IMR-90 (cell line): ENCODE measurements around the gene SH3GL2. TPM values are rescaled to one million over a fixed set of nuclear protein-coding genes. Genes with fewer than 3 reads are reported as not detected.

Experiments used
- ATAC-seq: fragments of 200-7000 bp; cut with Tn5 transposase; 2 replicates; pipeline ENCODE4 v1.9.1; 2020; ENCODE audit warnings: low read depth, mild to moderate bottlenecking, moderate library complexity
- BruUV-seq: library from RNA; stranded (reverse); fragments of 400-500 nt; replicated peaks from 2 replicates; lab custom pipeline; 2021; lab: Mats Ljungman, UMichigan
- CTCF ChIA-PET: fragments of 300-600 bp; formaldehyde crosslinking; extraction: SDS; loops from one replicate; lab custom pipeline; 2021; ENCODE audit warnings: antibody characterized with exemption; lab: Yijun Ruan, JAX
- POLR2A ChIA-PET: fragments of 300-600 bp; sonication (Branson Sonifier 250); formaldehyde crosslinking; loops from one replicate; lab custom pipeline; 2022; ENCODE audit warnings: antibody characterized with exemption; ENCODE audit not compliant: unreplicated experiment; lab: Charles Lee
- DNase-seq: peaks from one replicate; pipeline ENCODE4 v3.0.0; 2013
- H2AFZ ChIP-seq: replicated peaks from 2 replicates; pipeline ENCODE3; 2013; ENCODE audit warnings: low read length, mild to moderate bottlenecking; ENCODE audit not compliant: poor library complexity
- H2AK5ac ChIP-seq: 2 replicates; pipeline ENCODE4 v1.6.1; 2013; ENCODE audit warnings: low read depth, low read length, inconsistent platforms
- H2AK9ac ChIP-seq: replicated peaks from 2 replicates; pipeline ENCODE3; 2013; ENCODE audit warnings: mild to moderate bottlenecking, low read depth, low read length, moderate library complexity; ENCODE audit not compliant: poor library complexity
- H2BK120ac ChIP-seq: 2 replicates; pipeline ENCODE4 v1.6.1; 2013; ENCODE audit warnings: low read depth, low read length, inconsistent platforms
- H2BK15ac ChIP-seq: 3 replicates; pipeline ENCODE4 v1.6.1; 2013; ENCODE audit warnings: low read depth, low read length, inconsistent platforms
- H2BK20ac ChIP-seq: 2 replicates; pipeline ENCODE4 v1.6.1; 2013; ENCODE audit warnings: low read depth, mild to moderate bottlenecking, inconsistent platforms, low read length, moderate library complexity
- H2BK5ac ChIP-seq: 2 replicates; pipeline ENCODE4 v1.6.1; 2013; ENCODE audit warnings: mild to moderate bottlenecking, low read depth, low read length, inconsistent platforms; ENCODE audit not compliant: poor library complexity, severe bottlenecking
- H3K14ac ChIP-seq: replicated peaks from 2 replicates; pipeline ENCODE4 v1.6.1; 2013; ENCODE audit warnings: low read depth, low read length, inconsistent platforms
- H3K18ac ChIP-seq: 2 replicates; pipeline ENCODE4 v1.6.1; 2013; ENCODE audit warnings: low read depth, low read length, control low read depth
- H3K23ac ChIP-seq: 2 replicates; pipeline ENCODE4 v1.6.1; 2013; ENCODE audit warnings: low read depth, low read length, inconsistent platforms
- H3K27ac ChIP-seq: 2 replicates; pipeline ENCODE4 v1.5.1; 2013; ENCODE audit warnings: mild to moderate bottlenecking, control low read depth, low read length; ENCODE audit not compliant: insufficient read depth
- H3K27me3 ChIP-seq: 2 replicates; pipeline ENCODE4 v1.6.1; 2013; ENCODE audit warnings: low read length; ENCODE audit not compliant: control insufficient read depth, insufficient read depth
- H3K36me3 ChIP-seq: 2 replicates; pipeline ENCODE4 v1.6.1; 2013; ENCODE audit warnings: low read length, mixed read lengths; ENCODE audit not compliant: control insufficient read depth, insufficient read depth
- H3K4ac ChIP-seq: 2 replicates; pipeline ENCODE4 v1.6.1; 2013; ENCODE audit warnings: low read depth, low read length, inconsistent platforms
- H3K4me1 ChIP-seq: 2 replicates; pipeline ENCODE4 v1.6.1; 2013; ENCODE audit warnings: low read length, mixed read lengths; ENCODE audit not compliant: control insufficient read depth, insufficient read depth
- H3K4me2 ChIP-seq: 2 replicates; pipeline ENCODE4 v1.6.1; 2013; ENCODE audit warnings: low read depth, mild to moderate bottlenecking, control low read depth, low read length, moderate library complexity
- H3K4me3 ChIP-seq: 2 replicates; pipeline ENCODE4 v1.5.1; 2013; ENCODE audit warnings: low read depth, mild to moderate bottlenecking, control low read depth, low read length, moderate library complexity; ENCODE audit not compliant: insufficient read depth
- H3K56ac ChIP-seq: 2 replicates; pipeline ENCODE4 v1.6.1; 2013; ENCODE audit warnings: low read length, inconsistent platforms; ENCODE audit not compliant: insufficient read depth; ENCODE audit errors: extremely low read depth
- H3K79me1 ChIP-seq, 2 experiments: 2 replicates each; pipeline ENCODE4 v1.6.1; 2013; ENCODE audit warnings: low read length in 2 of 2, inconsistent platforms in 1 of 2, low read depth in 1 of 2
- H3K9ac ChIP-seq: 2 replicates; pipeline ENCODE4 v1.6.1; 2013; ENCODE audit warnings: low read depth, low read length, control low read depth
- H3K9me1 ChIP-seq: 2 replicates; pipeline ENCODE4 v1.6.1; 2013; ENCODE audit warnings: low read length, inconsistent platforms; ENCODE audit not compliant: insufficient read depth
- H3K9me3 ChIP-seq: 2 replicates; pipeline ENCODE4 v1.6.1; 2013; ENCODE audit warnings: low read length; ENCODE audit not compliant: control insufficient read depth, insufficient read depth
- H4K20me1 ChIP-seq: 2 replicates; pipeline ENCODE4 v1.6.1; 2013; ENCODE audit warnings: low read length, inconsistent platforms; ENCODE audit not compliant: insufficient read depth
- H4K5ac ChIP-seq: 2 replicates; pipeline ENCODE4 v1.6.1; 2013; ENCODE audit warnings: mild to moderate bottlenecking, low read depth, low read length, control low read depth
- H4K8ac ChIP-seq, 2 experiments: 2 replicates each; pipeline ENCODE4 v1.6.1; 2013; ENCODE audit warnings: low read depth in 2 of 2, low read length in 2 of 2, control low read depth in 1 of 2, inconsistent platforms in 1 of 2
- H4K91ac ChIP-seq: 2 replicates; pipeline ENCODE4 v1.6.1; 2013; ENCODE audit warnings: low read depth, low read length, inconsistent platforms; ENCODE audit not compliant: insufficient read depth
- BHLHE40 ChIP-seq: fragments of 150-350 bp; IDR thresholded peaks from 2 replicates; pipeline ENCODE4 v1.6.1; 2016; ENCODE audit warnings: mild to moderate bottlenecking, low read depth, low read length
- CEBPB ChIP-seq: IDR thresholded peaks from 2 replicates; pipeline ENCODE4 v1.6.1; 2012; ENCODE audit warnings: low read depth, low read length, improper control_type of control experiment
- CHD1 ChIP-seq: IDR thresholded peaks from 2 replicates; pipeline ENCODE4 v1.6.1; 2012; ENCODE audit warnings: low read depth, low read length, improper control_type of control experiment
- CTCF ChIP-seq: conservative IDR thresholded peaks from 2 replicates; pipeline ENCODE4 v1.5.1; 2012; ENCODE audit warnings: mild to moderate bottlenecking, low read depth, low read length, improper control_type of control experiment
- ELK1 ChIP-seq: fragments of 150-350 bp; IDR thresholded peaks from 2 replicates; pipeline ENCODE4 v1.6.1; 2016; ENCODE audit warnings: low read depth, mild to moderate bottlenecking, low read length, moderate library complexity, borderline replicate concordance
- FOS ChIP-seq: fragments of 150-350 bp; IDR thresholded peaks from 2 replicates; pipeline ENCODE4 v1.6.1; 2016; ENCODE audit warnings: low read depth, low read length
- MAFK ChIP-seq: IDR thresholded peaks from 2 replicates; pipeline ENCODE4 v1.6.1; 2012; ENCODE audit warnings: low read depth, low read length, improper control_type of control experiment
- MAZ ChIP-seq: IDR thresholded peaks from 2 replicates; pipeline ENCODE4 v1.6.1; 2012; ENCODE audit warnings: low read depth, mild to moderate bottlenecking, low read length, improper control_type of control experiment, moderate library complexity, borderline replicate concordance
- MXI1 ChIP-seq: IDR thresholded peaks from 2 replicates; pipeline ENCODE4 v1.6.1; 2012; ENCODE audit warnings: low read depth, mild to moderate bottlenecking, low read length, moderate library complexity, borderline replicate concordance
- NFE2L2 ChIP-seq: fragments of 150-350 bp; IDR thresholded peaks from 2 replicates; pipeline ENCODE4 v1.6.1; 2016; ENCODE audit warnings: low read depth, mild to moderate bottlenecking, low read length
- POLR2A ChIP-seq: IDR thresholded peaks from 2 replicates; pipeline ENCODE4 v1.6.1; 2012; ENCODE audit warnings: mild to moderate bottlenecking, low read depth, low read length
- RAD21 ChIP-seq: IDR thresholded peaks from 2 replicates; pipeline ENCODE4 v1.6.1; 2012; ENCODE audit warnings: low read length, improper control_type of control experiment
- RCOR1 ChIP-seq: IDR thresholded peaks from 2 replicates; pipeline ENCODE4 v1.6.1; 2012; ENCODE audit warnings: mild to moderate bottlenecking, low read length, improper control_type of control experiment; ENCODE audit not compliant: insufficient replicate concordance
- RFX5 ChIP-seq: IDR thresholded peaks from 2 replicates; pipeline ENCODE4 v1.8.0; 2012; ENCODE audit warnings: low read depth, mild to moderate bottlenecking, low read length, moderate library complexity
- SMC3 ChIP-seq: fragments of 150-350 bp; IDR thresholded peaks from 2 replicates; pipeline ENCODE4 v1.6.1; 2016; ENCODE audit warnings: low read depth, mild to moderate bottlenecking, antibody characterized with exemption, low read length, moderate library complexity
- USF2 ChIP-seq: fragments of 150-350 bp; IDR thresholded peaks from 2 replicates; pipeline ENCODE4 v1.6.1; 2017; ENCODE audit warnings: mild to moderate bottlenecking, antibody characterized with exemption, low read length, low read depth
- WGBS, 2 experiments: methylation state at CpG; one replicate each; pipeline versions ENCODE4 v1.1.5 to v1.1.7; 2013; ENCODE audit warnings: missing lambda C conversion rate in 2 of 2; ENCODE audit not compliant: insufficient read length in 1 of 2; ENCODE audit errors: extremely low coverage in 2 of 2; 5-methylcytosine and 5-hydroxymethylcytosine counted together
- dilution Hi-C: fragments of 300-500 bp; cut with HindIII; formaldehyde crosslinking; loops from one replicate; pipeline ENCODE4 v1.14.3; 2018; ENCODE audit warnings: low sequenced_read_pairs; ENCODE audit not compliant: unreplicated experiment
- in situ Hi-C: fragments of 300-500 bp; cut with MboI; formaldehyde crosslinking; loops from 3 replicates; pipeline ENCODE4 v1.14.3; 2019; ENCODE audit warnings: low sequenced_read_pairs, inconsistent platforms, mixed read lengths
- intact Hi-C: fragments of 100-400 bp; cut with micrococcal nuclease; formaldehyde crosslinking; loops from 2 replicates; pipeline ENCODE4 v1.10.0; 2022
- polyA plus RNA-seq, 3 experiments: library from polyadenylated mRNA; depleted of rRNA; stranded (reverse); fragments of >200 nt; gene quantifications; 2 replicates each; pipeline ENCODE4 v1.2.3, GENCODE V29; 2012; ENCODE audit warnings: low replicate concordance in 1 of 3
- total RNA-seq: library from RNA; depleted of rRNA; stranded (reverse); fragments of >200 nt; gene quantifications from 2 replicates; pipeline ENCODE4 v1.2.3, GENCODE V29; 2012

SH3GL2 gene
- total and polyA plus RNA-seq, 2 of the 4 experiments (the other 2 are of a cell fraction): under 0.01 to 0.05 TPM

GRCh38 chr9:17731308-17731707, 152.4 kb downstream of the SH3GL2 start:
- H3K4me3 ChIP-seq: no peak overlapping the region
- ATAC-seq (no peak), DNase-seq (no peak)
- H3K27ac ChIP-seq: no peak overlapping the region
- in situ Hi-C loops: no loop called here
- H3K9me3 ChIP-seq: no peaks in the 10 kb centered on the region
- no peaks in the 10 kb centered on the region for H3K36me3 ChIP-seq
- no peak overlapping the region for H2BK20ac ChIP-seq
- H3K27me3 ChIP-seq: no peaks in the 10 kb centered on the region
- no peak overlapping the region for H2AK5ac ChIP-seq
- H3K4me2 ChIP-seq: no peak overlapping the region
- no CpG with 5 or more reads among the region's 4 CpGs for WGBS, 2 experiments
- no peak overlapping the region for H4K8ac ChIP-seq
- H2BK15ac ChIP-seq: no peak overlapping the region
- H3K79me1 ChIP-seq: no peaks in the 10 kb centered on the region
- H3K4ac ChIP-seq: no peak overlapping the region
- H4K20me1 ChIP-seq: no peaks in the 10 kb centered on the region
- TF ChIP-seq USF2 (no peak), RCOR1 (no peak), CEBPB (no peak), ELK1 (no peak), BHLHE40 (no peak), MAZ (no peak), POLR2A (no peak), NFE2L2 (no peak), RFX5 (no peak), CHD1 (no peak), FOS (no peak), MXI1 (no peak), CTCF (no peak), SMC3 (no peak), MAFK (no peak), RAD21 (no peak)
- H2BK5ac ChIP-seq: no peak overlapping the region
- H3K18ac ChIP-seq: no peak overlapping the region
- ChIA-PET CTCF (no interaction called here), POLR2A (no interaction called here)
- H2AFZ ChIP-seq: no peak overlapping the region
- no peak overlapping the region for H4K5ac ChIP-seq
- H3K14ac ChIP-seq: no peak overlapping the region
- H4K91ac ChIP-seq: no peak overlapping the region
- H3K4me1 ChIP-seq: no peaks in the 10 kb centered on the region
- no peak overlapping the region for H3K23ac ChIP-seq
- intact Hi-C loops: no loop called here
- H2AK9ac ChIP-seq: no peak overlapping the region
- H2BK120ac ChIP-seq: no peak overlapping the region
- BruUV-seq: no TSS peak
- dilution Hi-C loops: no loop called here
- no peak overlapping the region for H3K56ac ChIP-seq
- no peaks in the 10 kb centered on the region for H3K9me1 ChIP-seq
- H3K9ac ChIP-seq: no peak overlapping the region
